ENCODE data around the gene AFDN. TPM values are rescaled to one million over a fixed set of nuclear protein-coding genes. Genes with fewer than 3 reads are reported as not detected.

Gene AFDN
- total and polyA plus RNA-seq, 9 donors = 29.7 to 60.3 (median 48.8) TPM

DNA sequence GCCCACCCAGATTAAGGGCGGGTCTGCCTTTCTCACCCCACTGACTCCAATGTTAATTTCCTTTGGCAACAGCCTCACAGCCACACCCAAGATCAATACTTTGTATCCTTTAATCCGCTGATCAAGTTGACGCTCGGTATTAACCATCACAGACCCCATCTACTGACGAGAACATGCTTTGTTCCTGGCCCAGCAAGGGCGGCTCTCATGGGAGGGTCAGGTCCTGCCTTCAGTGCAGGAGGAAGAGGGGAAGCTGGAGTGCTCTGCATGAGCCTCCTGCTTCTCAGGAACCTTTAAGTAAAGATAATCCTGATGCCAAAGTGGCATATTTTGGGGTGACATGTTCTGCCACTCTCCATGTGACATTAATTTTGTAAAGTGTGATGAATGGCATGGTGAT is 179.1 kb downstream of the AFDN start:
- WGBS (ENCODE audit: insufficient coverage) = 94% methylated on average over 1 of the region's 6 CpGs

DNA sequence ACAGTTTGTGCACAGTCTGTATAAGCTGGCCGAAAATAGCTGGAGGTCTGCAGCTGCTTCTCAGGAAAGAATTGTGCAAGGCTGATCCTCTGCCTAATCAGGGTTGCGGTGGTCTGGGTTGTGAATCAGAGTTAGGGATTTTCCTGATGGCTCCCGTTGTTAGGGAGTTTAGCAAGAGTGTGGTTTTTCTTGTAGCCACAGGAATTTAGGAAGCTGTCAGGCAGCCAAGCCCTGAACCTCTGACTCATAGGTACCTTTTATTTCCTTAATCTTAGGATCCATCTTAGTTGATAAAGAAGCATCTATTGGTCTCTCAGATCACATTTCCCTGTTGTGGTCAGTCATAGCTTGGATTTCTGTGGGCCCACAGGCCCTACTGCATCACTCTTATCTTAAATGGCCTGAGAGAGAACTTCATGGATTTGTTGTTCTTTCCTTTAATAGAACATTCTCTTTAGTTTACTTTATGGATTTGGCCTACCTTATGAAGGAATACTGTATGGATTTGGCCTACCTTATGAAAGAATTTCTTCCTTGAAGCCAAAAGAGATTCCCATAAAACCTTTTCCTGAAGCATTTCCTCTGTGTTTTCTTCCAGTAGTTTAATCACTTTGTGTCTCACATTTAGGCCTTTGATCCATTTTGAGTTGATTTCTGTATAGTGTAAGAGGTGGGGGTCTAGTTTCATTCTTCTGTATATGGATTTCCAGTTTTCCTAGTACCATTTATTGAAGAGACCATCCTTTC is 181.1 kb downstream of the AFDN start:
- whole genome bisulfite sequencing (ENCODE audit: insufficient coverage) = 54% methylated on average over 3 of the region's 3 CpGs
- Histone ChIP-seq H3K27me3 (ENCODE audit: control insufficient read depth, insufficient read depth, low read length) (no peaks in the 10 kb centered on the region), H3K36me3 (ENCODE audit: control insufficient read depth, insufficient read depth, low read length) (no peaks in the 10 kb centered on the region), H3K9me3 (replicated peaks; ENCODE audit: control insufficient read depth, low read depth, low read length) (peaks cover 18% of the 10 kb centered on the region), H3K27ac (ENCODE audit: low read length) (no peak overlapping the region), H3K4me3 (ENCODE audit: low read length) (no peak overlapping the region), H3K4me1 (ENCODE audit: control insufficient read depth, insufficient read depth, low read length) (peaks cover 2% of the 10 kb centered on the region)
- DNase-seq = no peak

More for the DNA sequence above, 179.1 kb downstream of the AFDN start:
- Histone ChIP-seq H3K27me3 (ENCODE audit: control insufficient read depth, insufficient read depth, low read length) (no peaks in the 10 kb centered on the region), H3K36me3 (ENCODE audit: control insufficient read depth, insufficient read depth, low read length) (no peaks in the 10 kb centered on the region), H3K9me3 (replicated peaks; ENCODE audit: control insufficient read depth, low read depth, low read length) (peaks cover 3% of the 10 kb centered on the region), H3K4me3 (ENCODE audit: low read length) (no peak overlapping the region), H3K4me1 (ENCODE audit: control insufficient read depth, insufficient read depth, low read length) (peaks cover 2% of the 10 kb centered on the region), H3K27ac (ENCODE audit: low read length) (no peak overlapping the region)
- DNase-seq = no peak

DNA sequence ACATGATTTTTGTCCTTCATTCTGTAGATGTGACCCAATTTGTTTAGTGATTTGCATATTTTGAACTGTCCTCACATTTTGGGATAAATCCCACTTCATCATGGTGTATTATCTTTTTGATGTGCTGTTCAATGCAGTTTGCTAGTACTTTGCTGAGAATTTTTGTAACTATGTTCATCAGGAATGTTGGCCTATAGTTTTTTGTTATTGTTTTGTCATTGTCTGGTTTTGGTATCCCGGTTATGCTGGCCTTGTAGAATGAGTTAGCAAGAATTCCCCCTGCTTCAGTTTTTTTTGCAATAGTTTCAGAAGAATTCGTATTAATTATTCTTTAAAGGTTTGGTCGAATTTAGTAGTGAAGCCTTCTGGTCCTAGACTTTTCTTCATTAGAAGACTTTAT is 182.6 kb downstream of the AFDN start:
- DNase-seq = no peak
- H3K27me3 ChIP-seq (ENCODE audit: control insufficient read depth, insufficient read depth, low read length) = no peaks in the 10 kb centered on the region
- H3K4me1 ChIP-seq (ENCODE audit: control insufficient read depth, insufficient read depth, low read length) = peaks cover 2% of the 10 kb centered on the region
- H3K4me3 ChIP-seq (ENCODE audit: low read length) = no peak overlapping the region
- H3K36me3 ChIP-seq (ENCODE audit: control insufficient read depth, insufficient read depth, low read length) = no peaks in the 10 kb centered on the region
- WGBS (ENCODE audit: insufficient coverage) = 80% methylated on average over 1 of the region's 3 CpGs
- no peak overlapping the region for H3K27ac ChIP-seq (ENCODE audit: low read length)
- peaks cover 18% of the 10 kb centered on the region for H3K9me3 ChIP-seq (replicated peaks; ENCODE audit: control insufficient read depth, low read depth, low read length)

DNA sequence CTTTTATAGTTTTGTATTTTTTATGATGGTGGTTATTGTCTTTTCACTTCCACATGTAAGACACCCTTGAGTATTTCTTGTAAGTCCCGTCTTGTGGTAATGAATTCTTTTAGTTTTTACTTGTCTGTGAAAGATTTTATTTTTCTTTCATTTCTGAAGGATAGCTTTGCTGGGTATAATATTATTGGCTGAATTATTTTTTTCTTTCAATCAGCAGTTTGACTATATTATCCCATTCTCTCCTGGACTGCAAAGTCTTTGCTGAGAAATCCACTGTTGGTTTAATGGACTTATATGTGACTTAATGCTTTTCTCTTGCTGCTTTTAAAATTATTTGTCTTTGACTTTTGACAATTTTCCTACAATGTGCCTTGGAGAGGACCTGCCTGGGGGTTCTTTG is 184.6 kb downstream of the AFDN start:
- no peak for DNase-seq
- WGBS (ENCODE audit: insufficient coverage) = no CpG with 5 or more reads among the region's 1 CpG
- no peak overlapping the region for H3K27ac ChIP-seq (ENCODE audit: low read length)
- peaks cover 11% of the 10 kb centered on the region for H3K4me1 ChIP-seq (ENCODE audit: control insufficient read depth, insufficient read depth, low read length)
- no peaks in the 10 kb centered on the region for H3K27me3 ChIP-seq (ENCODE audit: control insufficient read depth, insufficient read depth, low read length)
- no peaks in the 10 kb centered on the region for H3K36me3 ChIP-seq (ENCODE audit: control insufficient read depth, insufficient read depth, low read length)
- H3K9me3 ChIP-seq (replicated peaks; ENCODE audit: control insufficient read depth, low read depth, low read length) = peaks cover 18% of the 10 kb centered on the region
- H3K4me3 ChIP-seq (ENCODE audit: low read length) = no peak overlapping the region

DNA sequence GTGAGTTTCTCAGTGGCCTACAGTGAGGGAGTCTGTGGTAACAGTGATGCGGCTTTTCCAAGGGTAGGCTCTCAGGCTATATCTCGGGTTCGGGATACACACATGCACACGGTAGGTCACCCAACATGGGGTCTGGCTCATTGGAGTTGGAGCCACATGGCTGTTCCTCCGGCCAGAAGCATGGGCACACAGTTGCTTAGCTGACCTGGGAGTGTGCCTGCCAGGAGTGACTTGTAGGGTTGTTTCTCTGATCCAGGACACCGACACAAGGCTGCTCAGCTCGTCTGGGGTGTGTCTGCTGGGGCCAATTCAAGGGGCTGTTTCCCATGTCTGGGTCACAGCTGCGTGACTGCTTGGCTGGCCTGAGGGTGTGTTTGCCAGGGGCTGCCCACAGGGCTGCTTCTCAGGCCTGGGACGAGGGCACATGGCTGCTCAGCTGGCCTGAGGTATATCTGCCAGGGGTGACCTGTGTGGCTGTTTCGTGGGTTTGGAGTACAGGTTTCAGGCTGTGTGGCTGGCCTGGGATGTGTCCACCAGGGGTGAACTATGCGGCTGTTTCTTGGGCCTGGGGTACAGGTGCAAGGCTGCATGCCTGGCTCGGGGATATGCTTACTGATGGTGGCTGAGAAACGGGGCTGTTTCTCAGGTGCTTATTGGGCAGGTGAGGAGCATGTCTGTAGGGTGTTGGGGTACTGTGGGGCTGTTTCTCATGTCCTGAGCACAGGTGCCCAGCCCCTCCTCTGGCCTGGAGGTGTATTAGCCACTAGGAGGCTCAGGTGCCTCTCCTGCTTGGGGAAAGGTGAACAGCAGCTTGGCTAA is 185.9 kb downstream of the AFDN start:
- WGBS (ENCODE audit: insufficient coverage) = 83% methylated on average over 13 of the region's 13 CpGs

DNA sequence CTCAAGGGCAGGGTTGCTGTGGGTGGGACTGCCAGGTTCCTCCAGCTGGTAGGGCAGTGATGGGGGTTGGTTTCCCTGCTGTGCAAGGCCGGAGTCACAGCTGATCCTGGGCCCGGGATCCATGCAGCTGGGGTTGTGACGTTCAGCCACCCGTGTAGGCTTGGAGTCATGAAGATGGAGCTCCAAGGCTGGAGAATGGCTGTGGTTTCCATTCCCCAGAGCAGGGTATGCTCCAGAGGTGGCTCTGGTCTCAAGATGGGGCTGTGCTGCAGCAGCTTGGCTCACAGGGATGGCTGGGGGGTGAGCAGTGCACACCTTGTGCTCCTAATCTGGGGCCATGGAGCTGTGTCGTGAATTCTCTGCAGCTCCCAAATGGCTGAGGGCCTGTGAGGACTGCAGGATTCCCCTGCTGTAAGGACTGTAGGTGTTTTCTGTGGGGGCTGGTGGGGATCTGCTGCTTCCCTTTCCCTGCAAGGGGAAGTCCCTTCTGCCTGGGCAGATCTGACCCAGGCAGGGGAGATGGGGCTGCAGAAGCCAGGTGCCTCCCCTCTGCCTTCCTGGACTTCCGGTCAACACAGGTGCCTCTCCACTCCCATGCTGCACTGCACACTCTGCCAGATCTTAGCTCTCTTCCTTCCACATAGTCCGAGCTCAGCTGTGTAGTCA is 186.7 kb downstream of the AFDN start:
- Histone ChIP-seq H3K4me1 (ENCODE audit: control insufficient read depth, insufficient read depth, low read length) (peaks cover 17% of the 10 kb centered on the region), H3K36me3 (ENCODE audit: control insufficient read depth, insufficient read depth, low read length) (no peaks in the 10 kb centered on the region), H3K4me3 (ENCODE audit: low read length) (no peak overlapping the region), H3K27me3 (ENCODE audit: control insufficient read depth, insufficient read depth, low read length) (no peaks in the 10 kb centered on the region), H3K27ac (ENCODE audit: low read length) (no peak overlapping the region), H3K9me3 (replicated peaks; ENCODE audit: control insufficient read depth, low read depth, low read length) (peaks cover 18% of the 10 kb centered on the region)
- WGBS (ENCODE audit: insufficient coverage) = 71% methylated on average over 7 of the region's 7 CpGs
- no peak for DNase-seq

More for the DNA sequence above, 185.9 kb downstream of the AFDN start:
- Histone ChIP-seq H3K4me3 (ENCODE audit: low read length) (no peak overlapping the region), H3K4me1 (ENCODE audit: control insufficient read depth, insufficient read depth, low read length) (peaks cover 17% of the 10 kb centered on the region), H3K27ac (ENCODE audit: low read length) (no peak overlapping the region), H3K9me3 (replicated peaks; ENCODE audit: control insufficient read depth, low read depth, low read length) (peaks cover 18% of the 10 kb centered on the region), H3K27me3 (ENCODE audit: control insufficient read depth, insufficient read depth, low read length) (no peaks in the 10 kb centered on the region), H3K36me3 (ENCODE audit: control insufficient read depth, insufficient read depth, low read length) (no peaks in the 10 kb centered on the region)
- DNase-seq = no peak

DNA sequence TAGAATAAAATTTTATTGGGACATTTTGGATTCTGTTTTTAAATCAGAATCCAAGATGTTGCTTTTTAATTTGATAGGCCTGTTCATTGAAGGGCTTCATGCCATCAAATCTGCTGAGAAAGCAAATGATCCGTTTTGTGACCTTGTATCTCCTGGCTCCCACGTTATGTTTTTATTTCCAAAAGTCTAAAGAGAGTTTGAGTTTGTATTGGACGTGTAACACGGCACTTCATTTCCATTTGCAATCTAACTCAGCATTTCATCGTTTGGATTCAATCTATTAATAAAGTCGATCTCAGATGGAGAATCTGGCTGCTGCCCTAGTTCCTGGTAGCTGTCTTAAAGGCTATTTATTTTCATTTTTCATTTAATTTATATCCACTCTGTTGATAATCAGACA is 187.7 kb downstream of the AFDN start:
- peak; percentile 92 for DNase-seq
- Histone ChIP-seq H3K27me3 (ENCODE audit: control insufficient read depth, insufficient read depth, low read length) (no peaks in the 10 kb centered on the region), H3K4me3 (ENCODE audit: low read length) (no peak overlapping the region), H3K9me3 (replicated peaks; ENCODE audit: control insufficient read depth, low read depth, low read length) (peaks cover 16% of the 10 kb centered on the region), H3K36me3 (ENCODE audit: control insufficient read depth, insufficient read depth, low read length) (no peaks in the 10 kb centered on the region), H3K27ac (ENCODE audit: low read length) (no peak overlapping the region), H3K4me1 (ENCODE audit: control insufficient read depth, insufficient read depth, low read length) (peaks cover 17% of the 10 kb centered on the region)
- no CpG with 5 or more reads among the region's 6 CpGs for WGBS (ENCODE audit: insufficient coverage)

DNA sequence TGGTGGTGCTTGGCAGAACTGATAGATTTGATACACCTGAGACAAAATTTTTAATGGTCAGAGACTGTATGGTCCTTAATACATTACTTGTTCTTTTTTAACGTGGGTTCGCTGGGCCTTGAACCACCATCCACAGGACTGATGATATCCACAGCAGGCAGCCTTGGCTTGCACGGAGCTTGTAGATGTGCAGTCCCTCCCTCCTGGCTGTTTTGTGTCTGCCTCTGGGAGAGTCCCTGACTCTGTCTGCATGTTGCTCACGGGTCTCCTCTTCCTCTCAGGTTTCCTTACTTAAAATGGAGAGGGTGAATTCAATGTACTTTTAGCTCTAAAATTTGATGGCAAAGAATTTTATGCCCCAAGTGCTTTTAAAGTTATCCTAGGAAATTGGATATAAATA is 188.3 kb downstream of the AFDN start:
- DNase-seq = peak; percentile 69
- Histone ChIP-seq H3K4me1 (ENCODE audit: control insufficient read depth, insufficient read depth, low read length) (peaks cover 17% of the 10 kb centered on the region), H3K4me3 (ENCODE audit: low read length) (no peak overlapping the region), H3K27ac (ENCODE audit: low read length) (no peak overlapping the region), H3K36me3 (ENCODE audit: control insufficient read depth, insufficient read depth, low read length) (no peaks in the 10 kb centered on the region), H3K9me3 (replicated peaks; ENCODE audit: control insufficient read depth, low read depth, low read length) (peaks cover 16% of the 10 kb centered on the region), H3K27me3 (ENCODE audit: control insufficient read depth, insufficient read depth, low read length) (no peaks in the 10 kb centered on the region)
- WGBS (ENCODE audit: insufficient coverage) = 37% methylated on average over 3 of the region's 4 CpGs

DNA sequence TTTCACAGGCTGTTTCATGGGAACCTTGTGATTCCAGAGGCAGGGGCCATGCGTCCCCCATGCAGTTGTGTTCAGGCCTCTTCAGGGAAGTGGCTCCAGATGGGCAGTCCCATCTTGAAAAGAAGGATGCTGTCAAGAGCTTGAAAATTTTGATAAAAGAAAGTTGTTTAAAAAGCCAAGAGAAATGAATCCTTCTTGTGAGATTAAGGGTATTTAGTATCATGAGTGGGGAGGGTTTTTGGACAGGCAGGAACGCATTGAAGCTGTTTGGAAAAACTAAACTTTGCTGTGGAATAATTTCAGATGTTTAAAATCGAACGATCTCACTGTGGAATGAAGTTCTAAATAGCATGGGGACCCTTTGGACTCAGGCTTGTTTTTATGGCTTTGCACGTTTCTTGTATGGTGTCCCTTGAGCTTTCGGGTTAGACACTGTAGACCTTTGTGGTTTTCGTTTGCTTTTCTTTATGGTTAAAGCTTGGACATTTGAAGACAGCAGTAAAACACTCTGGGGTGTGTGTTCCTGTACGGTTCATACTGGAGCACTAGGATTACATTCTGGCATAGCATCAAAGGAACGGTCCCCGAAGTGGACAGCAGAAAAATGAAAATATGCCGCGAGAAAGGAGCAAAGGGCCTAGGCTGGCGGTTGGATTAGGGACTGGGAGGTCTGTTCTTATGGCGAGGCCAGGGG is 188.9 kb downstream of the AFDN start:
- Histone ChIP-seq H3K27ac (ENCODE audit: low read length) (no peak overlapping the region), H3K4me1 (ENCODE audit: control insufficient read depth, insufficient read depth, low read length) (peaks cover 17% of the 10 kb centered on the region), H3K27me3 (ENCODE audit: control insufficient read depth, insufficient read depth, low read length) (no peaks in the 10 kb centered on the region), H3K4me3 (ENCODE audit: low read length) (no peak overlapping the region), H3K9me3 (replicated peaks; ENCODE audit: control insufficient read depth, low read depth, low read length) (peaks cover 16% of the 10 kb centered on the region), H3K36me3 (ENCODE audit: control insufficient read depth, insufficient read depth, low read length) (no peaks in the 10 kb centered on the region)
- peak; percentile 74 for DNase-seq
- WGBS (ENCODE audit: insufficient coverage) = 22% methylated on average over 14 of the region's 14 CpGs

Data from muscle of leg (tissue), 11 donors.